Epithelial cell of prostate (primary cell): ENCODE data around the gene SPC25.
"Not testable (repeated sequence)": the region's sequence is repeated elsewhere in the genome, so short reads cannot be mapped to it uniquely, and the experiment has no call there.

Experiments
- DNase-seq: peaks from one replicate; pipeline ENCODE4 v3.0.0-alpha.2; 2011; ENCODE audit warnings: low read depth, low spot score
- H3K27ac ChIP-seq: fragments of 450-650 bp; 2 replicates; pipeline ENCODE4 v1.5.1; 2017; ENCODE audit warnings: mild to moderate bottlenecking

Gene SPC25

GRCh38 chr2:168890006-168890782 is at the start of gene SPC25:
TSS of gene SPC25 (minus strand) at chr2:168890430. CDS start at chr2:168889519, 911 bp downstream.
- DNase-seq: peak; percentile 29
- no peak within 1 kb of the TSS for H3K27ac ChIP-seq

GRCh38 chr2:168939918-168940317 is 49.7 kb upstream of the SPC25 start:
- H3K27ac ChIP-seq: no peak overlapping the region
- DNase-seq: no peak

- no peak for DNase-seq
- no peak overlapping the region for H3K27ac ChIP-seq
Measured at GRCh38 chr2:168939061-168939460, 48.8 kb upstream of the SPC25 start.

- DNase-seq: no peak
- H3K27ac ChIP-seq: peak overlapping the region; percentile 28
Measured at GRCh38 chr2:168935810-168936581, 45.8 kb upstream of the SPC25 start.

- no peak for DNase-seq
- H3K27ac ChIP-seq: peak overlapping the region; percentile 28
Measured at GRCh38 chr2:168934826-168935225, 44.6 kb upstream of the SPC25 start.

- H3K27ac ChIP-seq, DNase-seq: not testable (repeated sequence)
Measured at GRCh38 chr2:168932174-168932573, 41.9 kb upstream of the SPC25 start.

- no peak overlapping the region for H3K27ac ChIP-seq
- DNase-seq: no peak
Measured at GRCh38 chr2:168930242-168930641, 40.0 kb upstream of the SPC25 start.

- no peak overlapping the region for H3K27ac ChIP-seq
- no peak for DNase-seq
Measured at GRCh38 chr2:168929031-168929430, 38.8 kb upstream of the SPC25 start.

GRCh38 chr2:168928113-168928831 is 38.0 kb upstream of the SPC25 start:
- no peak overlapping the region for H3K27ac ChIP-seq
- no peak for DNase-seq

GRCh38 chr2:168926621-168927386 is 36.6 kb upstream of the SPC25 start:
- no peak overlapping the region for H3K27ac ChIP-seq
- DNase-seq: no peak

GRCh38 chr2:168920504-168921157 is 30.4 kb upstream of the SPC25 start:
- no peak for DNase-seq

GRCh38 chr2:168916331-168916675 is 26.1 kb upstream of the SPC25 start:
- no peak for DNase-seq
- no peak overlapping the region for H3K27ac ChIP-seq

More at GRCh38 chr2:168920504-168921157, 30.4 kb upstream of the SPC25 start:
- no peak overlapping the region for H3K27ac ChIP-seq

- no peak overlapping the region for H3K27ac ChIP-seq
- DNase-seq: no peak
Measured at GRCh38 chr2:168915441-168916330, 25.5 kb upstream of the SPC25 start.

GRCh38 chr2:168913495-168913894 is 23.3 kb upstream of the SPC25 start:
- H3K27ac ChIP-seq: no peak overlapping the region
- no peak for DNase-seq

- no peak overlapping the region for H3K27ac ChIP-seq
- no peak for DNase-seq
Measured at GRCh38 chr2:168912901-168913369, 22.7 kb upstream of the SPC25 start.

- no peak for DNase-seq
- H3K27ac ChIP-seq: no peak overlapping the region
Measured at GRCh38 chr2:168912466-168912865, 22.2 kb upstream of the SPC25 start.

GRCh38 chr2:168910330-168910729 is 20.1 kb upstream of the SPC25 start:
- no peak overlapping the region for H3K27ac ChIP-seq
- DNase-seq: no peak

- DNase-seq: no peak
- H3K27ac ChIP-seq: no peak overlapping the region
Measured at GRCh38 chr2:168907940-168908662, 17.9 kb upstream of the SPC25 start.
